ENCODE data around the gene RNU1-1. TPM values are rescaled to one million over a fixed set of nuclear protein-coding genes. Genes with fewer than 3 reads are reported as not detected.
"Not testable (repeated sequence)": the region's sequence is repeated elsewhere in the genome, so short reads cannot be mapped to it uniquely, and the experiment has no call there.

The RNU1-1 gene
- total and polyA plus RNA-seq, 9 of the 15 experiments (the other 6 are each of a cell fraction or from before 2014, with no cell fraction given): under 0.01 to 32,823 (median 2,538) TPM; not detected in 4

DNA sequence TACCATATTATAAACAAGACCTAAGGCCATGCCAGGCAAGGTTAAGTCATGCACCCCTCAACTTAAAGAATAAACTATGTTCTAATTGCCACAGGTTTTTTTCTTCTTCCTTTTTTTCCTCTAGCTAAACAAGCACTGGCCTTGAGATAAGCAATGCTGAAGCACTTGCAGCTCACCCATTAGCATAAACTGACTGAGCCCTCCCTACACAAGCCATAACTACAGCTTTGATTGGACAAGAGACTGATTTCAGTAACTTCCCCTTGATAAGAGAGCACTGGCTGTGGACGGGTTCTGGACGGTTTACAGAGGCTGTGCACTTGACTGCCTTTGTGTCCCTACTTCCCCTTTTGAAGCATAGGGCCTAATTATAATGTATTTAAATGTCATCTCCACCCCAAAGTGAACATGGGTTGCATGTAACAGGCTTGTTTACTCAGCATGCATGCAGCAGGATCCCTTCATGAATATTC is 26.4 kb upstream of the RNU1-1 start (continued):
- peak in 1 of 2 experiments; percentile 36 for TF ChIP-seq AFF1 (IDR thresholded peaks at IDR 0.05; ENCODE audit: low read depth in 1 of 2, partially characterized antibody in 2 of 2)
- peak; percentile 34; the same call in 1 of the 2 replicates for TF ChIP-seq MTA3 (IDR thresholded peaks at IDR 0.05; ENCODE audit: borderline replicate concordance)
- 0 out of 4 replicates have a peak, but pooled peaks of 1 of the 2 experiments have one; percentile 10 for TF ChIP-seq TBL1XR1 (IDR thresholded peaks at IDR 0.05; ENCODE audit: low read length in 2 of 2)
- TF ChIP-seq, protein P1, sequence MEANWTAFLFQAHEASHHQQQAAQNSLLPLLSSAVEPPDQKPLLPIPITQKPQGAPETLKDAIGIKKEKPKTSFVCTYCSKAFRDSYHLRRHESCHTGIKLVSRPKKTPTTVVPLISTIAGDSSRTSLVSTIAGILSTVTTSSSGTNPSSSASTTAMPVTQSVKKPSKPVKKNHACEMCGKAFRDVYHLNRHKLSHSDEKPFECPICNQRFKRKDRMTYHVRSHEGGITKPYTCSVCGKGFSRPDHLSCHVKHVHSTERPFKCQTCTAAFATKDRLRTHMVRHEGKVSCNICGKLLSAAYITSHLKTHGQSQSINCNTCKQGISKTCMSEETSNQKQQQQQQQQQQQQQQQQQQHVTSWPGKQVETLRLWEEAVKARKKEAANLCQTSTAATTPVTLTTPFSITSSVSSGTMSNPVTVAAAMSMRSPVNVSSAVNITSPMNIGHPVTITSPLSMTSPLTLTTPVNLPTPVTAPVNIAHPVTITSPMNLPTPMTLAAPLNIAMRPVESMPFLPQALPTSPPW (CRISPR knock-in tag; IDR thresholded peaks at IDR 0.05): peak; percentile 52; the same call in 1 of the 2 replicates
- TF ChIP-seq ZBTB11 (CRISPR knock-in tag; IDR thresholded peaks at IDR 0.05): peak in 1 of 3 experiments; percentile 45; a peak in 1 of 6 replicates
- not testable (repeated sequence) for TF ChIP-seq ATF1 (CRISPR knock-in tag; IDR thresholded peaks at IDR 0.05)
- peak; percentile 30; the same call in 1 of the 2 replicates for TF ChIP-seq ATF1 (tag; IDR thresholded peaks at IDR 0.05)
